AG10803 (cell line): ENCODE results near the gene GPR155.

Experiments
- DNase-seq: peaks from one replicate; pipeline ENCODE4 v3.0.0; 2010; ENCODE audit warnings: low read depth
- H3K4me3 ChIP-seq: 2 replicates; pipeline ENCODE4 v1.5.1; 2011; ENCODE audit warnings: mild to moderate bottlenecking, low read length, control low read depth
- TF ChIP-seq, protein P1 (sequence below): conservative IDR thresholded peaks from 2 replicates; pipeline ENCODE4 v1.5.1; 2011; ENCODE audit warnings: mild to moderate bottlenecking, low read length, control low read depth, inconsistent platforms

The GPR155 gene

DNA sequence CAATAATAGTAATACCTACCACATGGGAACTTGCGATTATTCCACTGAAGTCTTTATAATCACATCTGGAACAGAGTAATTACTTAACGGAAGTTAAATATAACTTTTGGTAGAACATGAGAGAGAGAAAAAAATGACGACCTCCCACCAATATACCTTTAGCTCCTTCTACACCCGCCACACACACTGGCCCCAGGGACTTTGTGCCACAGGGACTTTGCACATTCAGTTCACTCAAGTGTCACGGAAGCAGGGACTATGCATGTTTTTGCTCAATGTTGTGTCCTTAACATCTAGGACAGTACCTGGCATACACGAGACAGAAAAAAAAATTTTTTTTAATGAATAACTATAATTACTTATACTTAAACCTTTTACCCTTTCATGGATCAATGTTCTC lies 4.0 kb downstream of the GPR155 start:
- H3K4me3 ChIP-seq = no peak overlapping the region
- TF ChIP-seq, protein P1, sequence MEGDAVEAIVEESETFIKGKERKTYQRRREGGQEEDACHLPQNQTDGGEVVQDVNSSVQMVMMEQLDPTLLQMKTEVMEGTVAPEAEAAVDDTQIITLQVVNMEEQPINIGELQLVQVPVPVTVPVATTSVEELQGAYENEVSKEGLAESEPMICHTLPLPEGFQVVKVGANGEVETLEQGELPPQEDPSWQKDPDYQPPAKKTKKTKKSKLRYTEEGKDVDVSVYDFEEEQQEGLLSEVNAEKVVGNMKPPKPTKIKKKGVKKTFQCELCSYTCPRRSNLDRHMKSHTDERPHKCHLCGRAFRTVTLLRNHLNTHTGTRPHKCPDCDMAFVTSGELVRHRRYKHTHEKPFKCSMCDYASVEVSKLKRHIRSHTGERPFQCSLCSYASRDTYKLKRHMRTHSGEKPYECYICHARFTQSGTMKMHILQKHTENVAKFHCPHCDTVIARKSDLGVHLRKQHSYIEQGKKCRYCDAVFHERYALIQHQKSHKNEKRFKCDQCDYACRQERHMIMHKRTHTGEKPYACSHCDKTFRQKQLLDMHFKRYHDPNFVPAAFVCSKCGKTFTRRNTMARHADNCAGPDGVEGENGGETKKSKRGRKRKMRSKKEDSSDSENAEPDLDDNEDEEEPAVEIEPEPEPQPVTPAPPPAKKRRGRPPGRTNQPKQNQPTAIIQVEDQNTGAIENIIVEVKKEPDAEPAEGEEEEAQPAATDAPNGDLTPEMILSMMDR = no peak

DNA sequence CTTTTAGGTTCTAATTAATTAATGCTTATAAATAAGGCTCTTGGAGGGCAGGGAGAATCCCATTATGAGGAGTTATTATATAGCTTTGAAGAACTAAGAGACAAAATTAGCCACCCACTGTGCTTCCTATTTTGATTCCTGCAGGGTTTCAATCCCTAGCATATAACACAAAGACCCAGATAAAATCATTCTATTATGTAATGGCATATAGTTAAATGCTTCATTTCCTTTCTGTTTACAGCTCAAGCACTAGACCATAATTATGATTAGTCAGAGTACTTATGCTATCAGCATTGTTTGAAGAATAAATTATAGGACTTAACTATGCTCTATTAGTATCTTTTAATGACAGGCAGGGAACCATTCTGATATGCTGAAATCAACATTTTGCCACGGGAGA lies 9.1 kb downstream of the GPR155 start:
- no peak for DNase-seq

More for the DNA sequence above, 4.0 kb downstream of the GPR155 start:
- DNase-seq = no peak

DNA sequence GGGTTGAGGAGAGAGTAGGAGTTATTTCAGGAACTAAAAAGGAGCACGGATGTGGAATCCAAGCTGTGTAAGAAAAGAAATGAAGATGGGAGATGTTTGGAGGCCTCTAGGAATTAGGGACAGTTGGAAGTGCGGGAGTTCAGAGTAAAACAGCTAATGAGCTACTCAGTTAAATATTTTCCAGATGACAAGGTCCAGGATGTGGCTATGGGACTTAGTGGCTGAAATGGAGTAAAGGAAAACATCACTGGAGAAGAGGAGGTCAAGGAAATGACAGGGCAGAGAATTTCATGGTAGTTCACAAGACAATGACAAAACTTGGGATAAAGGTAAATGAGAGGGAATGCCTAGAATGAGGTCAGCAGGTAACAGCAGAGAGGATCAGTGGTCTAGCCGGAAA lies 13.0 kb downstream of the GPR155 start:
- DNase-seq = peak; percentile 28
- TF ChIP-seq, protein P1 = no peak
- H3K4me3 ChIP-seq = no peak overlapping the region

More for the DNA sequence above, 9.1 kb downstream of the GPR155 start:
- no peak overlapping the region for H3K4me3 ChIP-seq
- TF ChIP-seq, protein P1 = no peak

DNA sequence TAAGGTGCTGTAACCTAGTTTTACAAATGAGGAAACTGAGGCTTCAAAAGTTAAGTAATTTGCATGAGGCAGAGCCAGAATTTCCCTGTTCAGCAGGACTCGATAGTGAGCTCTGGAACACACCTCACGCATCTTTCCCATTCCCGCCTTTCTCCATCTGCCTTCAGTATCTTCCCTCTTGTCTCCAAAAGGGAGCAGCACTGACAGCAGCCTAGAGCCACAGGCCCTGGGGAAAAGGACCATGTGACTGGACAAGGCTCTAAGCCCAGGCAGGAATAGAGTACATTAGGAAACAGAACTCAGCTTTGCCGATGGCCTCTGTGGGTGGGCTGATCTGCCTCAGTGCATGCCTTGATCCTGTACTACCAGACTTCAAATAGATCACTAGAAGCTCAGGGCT lies 21.5 kb downstream of the GPR155 start:
- DNase-seq = no peak
- no peak overlapping the region for H3K4me3 ChIP-seq
- TF ChIP-seq, protein P1 = no peak

DNA sequence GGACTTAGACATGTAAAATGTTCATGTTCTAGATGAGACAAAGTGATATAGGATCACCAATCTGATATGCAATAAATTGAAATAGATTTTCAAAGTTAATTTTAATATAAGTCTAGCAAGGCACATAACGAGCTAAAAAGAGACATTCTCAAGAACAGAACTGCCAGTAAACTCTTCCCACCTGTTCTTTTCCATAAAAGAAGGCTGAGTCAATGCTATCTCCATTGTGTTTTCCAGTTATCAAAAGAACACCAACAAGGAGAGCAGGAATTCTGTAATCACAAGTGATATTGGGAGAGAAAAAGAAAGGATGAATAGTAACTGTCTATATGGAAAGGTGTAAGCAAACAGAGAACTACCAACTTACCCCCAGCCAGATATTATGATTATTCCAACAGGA lies 25.6 kb downstream of the GPR155 start:
- TF ChIP-seq, protein P1 = no peak
- DNase-seq = no peak
- H3K4me3 ChIP-seq = no peak overlapping the region

DNA sequence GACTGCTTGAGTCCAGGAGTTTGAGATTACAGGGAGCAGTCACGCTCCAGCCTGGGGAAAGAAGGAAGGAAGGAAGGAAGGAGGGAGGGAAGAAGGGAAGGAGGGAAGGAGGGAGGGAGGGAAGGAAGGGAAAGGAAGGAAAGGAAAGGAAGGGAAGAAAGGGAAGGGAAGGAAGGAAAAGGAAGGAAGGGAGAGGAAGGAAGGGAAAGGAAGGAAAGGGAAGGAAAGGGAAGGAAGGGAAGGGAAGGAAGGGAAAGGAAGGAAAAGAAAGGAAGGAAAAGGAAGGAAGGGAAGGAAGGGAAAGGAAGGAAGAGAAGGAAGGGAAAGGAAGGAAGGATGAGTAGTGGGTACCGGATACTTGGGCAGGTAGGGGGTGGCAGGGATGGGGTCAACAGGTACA lies 32.3 kb downstream of the GPR155 start:
- TF ChIP-seq, protein P1 = no peak
- H3K4me3 ChIP-seq = no peak overlapping the region
- no peak for DNase-seq

DNA sequence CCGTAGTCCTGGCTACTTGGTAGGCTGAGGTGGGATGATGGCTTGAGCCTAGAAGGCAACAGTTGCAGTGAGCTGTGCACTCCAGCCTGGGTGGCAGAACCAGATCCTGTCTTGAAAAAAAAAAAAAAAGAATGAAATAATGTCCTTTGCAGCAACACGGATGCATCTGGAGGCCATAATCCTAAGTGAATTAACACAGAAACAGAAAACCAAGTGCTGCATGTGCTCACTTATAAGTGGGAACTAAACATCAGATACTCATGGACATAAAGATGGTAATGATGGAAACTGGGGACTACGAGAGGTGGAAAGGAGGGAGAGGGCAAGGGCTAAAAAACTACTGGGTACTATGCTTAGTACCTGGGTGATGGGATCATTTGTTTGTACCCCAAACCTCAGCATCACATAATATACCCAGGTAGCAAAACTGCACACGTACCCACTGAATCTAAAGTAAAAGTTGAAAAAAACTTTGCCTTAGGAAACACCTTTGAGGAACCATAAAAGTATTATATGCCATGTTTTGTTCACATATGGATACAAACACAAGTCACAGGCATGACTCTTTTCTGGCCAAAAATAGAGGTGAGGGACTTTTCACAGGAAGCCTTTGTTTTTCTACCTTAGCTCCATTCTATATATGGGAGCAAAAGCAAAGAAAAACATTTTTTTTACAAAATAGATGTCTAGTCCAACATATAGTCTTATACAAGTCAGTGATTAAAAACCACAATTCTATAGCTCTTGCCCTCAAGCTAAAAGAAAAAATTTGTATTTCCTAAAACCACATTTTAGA lies 36.6 kb downstream of the GPR155 start:
- H3K4me3 ChIP-seq = no peak overlapping the region
- TF ChIP-seq, protein P1 = no peak
- DNase-seq = no peak
